ENCODE measurements around the gene FBXL7.

Gene FBXL7

DNA sequence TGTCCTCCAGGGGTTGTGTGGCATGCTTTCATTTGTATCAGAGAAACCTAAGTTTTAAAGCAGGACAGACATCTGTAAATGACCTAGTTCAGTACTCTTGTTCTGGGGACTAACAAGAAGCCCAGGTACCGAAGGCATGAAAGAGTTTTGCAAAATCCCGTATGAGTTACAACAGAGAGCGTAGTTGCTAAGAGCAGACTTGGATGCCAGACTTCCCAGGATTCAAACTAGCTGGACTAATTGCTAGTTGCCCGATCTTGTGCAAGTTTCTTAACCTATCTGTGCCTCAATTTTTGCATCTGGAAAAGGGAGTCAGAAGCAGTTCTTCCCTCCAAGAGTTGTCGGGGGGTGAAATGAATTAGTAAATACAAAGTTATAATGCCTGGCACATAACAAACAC is 20.9 kb downstream of the FBXL7 start:
- in situ Hi-C loops (cut with MboI; ENCODE audit: low sequenced_read_pairs, unreplicated experiment): no loop called here
- TF ChIP-seq, protein P1, sequence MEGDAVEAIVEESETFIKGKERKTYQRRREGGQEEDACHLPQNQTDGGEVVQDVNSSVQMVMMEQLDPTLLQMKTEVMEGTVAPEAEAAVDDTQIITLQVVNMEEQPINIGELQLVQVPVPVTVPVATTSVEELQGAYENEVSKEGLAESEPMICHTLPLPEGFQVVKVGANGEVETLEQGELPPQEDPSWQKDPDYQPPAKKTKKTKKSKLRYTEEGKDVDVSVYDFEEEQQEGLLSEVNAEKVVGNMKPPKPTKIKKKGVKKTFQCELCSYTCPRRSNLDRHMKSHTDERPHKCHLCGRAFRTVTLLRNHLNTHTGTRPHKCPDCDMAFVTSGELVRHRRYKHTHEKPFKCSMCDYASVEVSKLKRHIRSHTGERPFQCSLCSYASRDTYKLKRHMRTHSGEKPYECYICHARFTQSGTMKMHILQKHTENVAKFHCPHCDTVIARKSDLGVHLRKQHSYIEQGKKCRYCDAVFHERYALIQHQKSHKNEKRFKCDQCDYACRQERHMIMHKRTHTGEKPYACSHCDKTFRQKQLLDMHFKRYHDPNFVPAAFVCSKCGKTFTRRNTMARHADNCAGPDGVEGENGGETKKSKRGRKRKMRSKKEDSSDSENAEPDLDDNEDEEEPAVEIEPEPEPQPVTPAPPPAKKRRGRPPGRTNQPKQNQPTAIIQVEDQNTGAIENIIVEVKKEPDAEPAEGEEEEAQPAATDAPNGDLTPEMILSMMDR (IDR thresholded peaks at IDR 0.05; ENCODE audit: borderline replicate concordance, control extremely low read depth, extremely low read depth, insufficient read depth, missing control alignments): no peak
- no peak for DNase-seq (ENCODE audit: low spot score)

- no peak for DNase-seq (ENCODE audit: low spot score)
- TF ChIP-seq, protein P1 (IDR thresholded peaks at IDR 0.05; ENCODE audit: borderline replicate concordance, control extremely low read depth, extremely low read depth, insufficient read depth, missing control alignments): no peak
- in situ Hi-C loops (cut with MboI; ENCODE audit: low sequenced_read_pairs, unreplicated experiment): no loop called here
Observed at GRCh38 chr5:15521381-15522186, 21.6 kb downstream of the FBXL7 start.

GRCh38 chr5:15522187-15522520 is 22.2 kb downstream of the FBXL7 start:
- TF ChIP-seq, protein P1 (IDR thresholded peaks at IDR 0.05; ENCODE audit: borderline replicate concordance, control extremely low read depth, extremely low read depth, insufficient read depth, missing control alignments): no peak
- no peak for DNase-seq (ENCODE audit: low spot score)
- in situ Hi-C loops (cut with MboI; ENCODE audit: low sequenced_read_pairs, unreplicated experiment): no loop called here

GRCh38 chr5:15524712-15525111 is 24.7 kb downstream of the FBXL7 start:
- in situ Hi-C loops (cut with MboI; ENCODE audit: low sequenced_read_pairs, unreplicated experiment): no loop called here
- TF ChIP-seq, protein P1 (IDR thresholded peaks at IDR 0.05; ENCODE audit: borderline replicate concordance, control extremely low read depth, extremely low read depth, insufficient read depth, missing control alignments): no peak
- DNase-seq (ENCODE audit: low spot score): no peak

- TF ChIP-seq, protein P1 (IDR thresholded peaks at IDR 0.05; ENCODE audit: borderline replicate concordance, control extremely low read depth, extremely low read depth, insufficient read depth, missing control alignments): no peak
- in situ Hi-C loops (cut with MboI; ENCODE audit: low sequenced_read_pairs, unreplicated experiment): no loop called here
- DNase-seq (ENCODE audit: low spot score): no peak
Observed at GRCh38 chr5:15525703-15526275, 25.8 kb downstream of the FBXL7 start.

- in situ Hi-C loops (cut with MboI; ENCODE audit: low sequenced_read_pairs, unreplicated experiment): no loop called here
- TF ChIP-seq, protein P1 (IDR thresholded peaks at IDR 0.05; ENCODE audit: borderline replicate concordance, control extremely low read depth, extremely low read depth, insufficient read depth, missing control alignments): no peak
- DNase-seq (ENCODE audit: low spot score): no peak
Observed at GRCh38 chr5:15526413-15526812, 26.4 kb downstream of the FBXL7 start.
